NB4 (cell line): ENCODE results near the gene XXYLT1.

Experiments
- DNase-seq: peaks from one replicate; pipeline ENCODE4 v3.0.0; 2010; ENCODE audit warnings: low read depth
- H3K4me3 ChIP-seq: one replicate; pipeline ENCODE4 v1.5.1; 2011; ENCODE audit warnings: mild to moderate bottlenecking, low read depth, low read length, moderate library complexity
- MAX ChIP-seq: IDR thresholded peaks from 2 replicates; pipeline ENCODE4 v1.6.1; 2011; ENCODE audit warnings: low read depth, low read length
- MYC ChIP-seq: IDR thresholded peaks from 2 replicates; pipeline ENCODE4 v1.6.1; 2011; ENCODE audit warnings: low read depth, low read length
- POLR2A ChIP-seq: IDR thresholded peaks from 2 replicates; pipeline ENCODE4 v1.6.1; 2011; ENCODE audit warnings: mild to moderate bottlenecking; ENCODE audit not compliant: insufficient read length; ENCODE audit errors: extremely low read depth
- TF ChIP-seq, protein P1 (sequence below): IDR thresholded peaks from one replicate; pipeline ENCODE4 v1.5.1; 2012; ENCODE audit warnings: low read depth, low read length

Gene XXYLT1

GRCh38 chr3:195177422-195178123, 93.4 kb downstream of the XXYLT1 start:
- no peak for DNase-seq
- H3K4me3 ChIP-seq, result no peak overlapping the region
- no peak for TF ChIP-seq MAX
- TF ChIP-seq, protein P1, sequence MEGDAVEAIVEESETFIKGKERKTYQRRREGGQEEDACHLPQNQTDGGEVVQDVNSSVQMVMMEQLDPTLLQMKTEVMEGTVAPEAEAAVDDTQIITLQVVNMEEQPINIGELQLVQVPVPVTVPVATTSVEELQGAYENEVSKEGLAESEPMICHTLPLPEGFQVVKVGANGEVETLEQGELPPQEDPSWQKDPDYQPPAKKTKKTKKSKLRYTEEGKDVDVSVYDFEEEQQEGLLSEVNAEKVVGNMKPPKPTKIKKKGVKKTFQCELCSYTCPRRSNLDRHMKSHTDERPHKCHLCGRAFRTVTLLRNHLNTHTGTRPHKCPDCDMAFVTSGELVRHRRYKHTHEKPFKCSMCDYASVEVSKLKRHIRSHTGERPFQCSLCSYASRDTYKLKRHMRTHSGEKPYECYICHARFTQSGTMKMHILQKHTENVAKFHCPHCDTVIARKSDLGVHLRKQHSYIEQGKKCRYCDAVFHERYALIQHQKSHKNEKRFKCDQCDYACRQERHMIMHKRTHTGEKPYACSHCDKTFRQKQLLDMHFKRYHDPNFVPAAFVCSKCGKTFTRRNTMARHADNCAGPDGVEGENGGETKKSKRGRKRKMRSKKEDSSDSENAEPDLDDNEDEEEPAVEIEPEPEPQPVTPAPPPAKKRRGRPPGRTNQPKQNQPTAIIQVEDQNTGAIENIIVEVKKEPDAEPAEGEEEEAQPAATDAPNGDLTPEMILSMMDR, result no peak
- no peak for TF ChIP-seq POLR2A

GRCh38 chr3:195176776-195177175, 94.2 kb downstream of the XXYLT1 start:
- no peak overlapping the region for H3K4me3 ChIP-seq
- TF ChIP-seq MAX, result no peak
- TF ChIP-seq, protein P1, result no peak
- TF ChIP-seq MYC, result no peak
- no peak for TF ChIP-seq POLR2A
- DNase-seq, result no peak

DNA sequence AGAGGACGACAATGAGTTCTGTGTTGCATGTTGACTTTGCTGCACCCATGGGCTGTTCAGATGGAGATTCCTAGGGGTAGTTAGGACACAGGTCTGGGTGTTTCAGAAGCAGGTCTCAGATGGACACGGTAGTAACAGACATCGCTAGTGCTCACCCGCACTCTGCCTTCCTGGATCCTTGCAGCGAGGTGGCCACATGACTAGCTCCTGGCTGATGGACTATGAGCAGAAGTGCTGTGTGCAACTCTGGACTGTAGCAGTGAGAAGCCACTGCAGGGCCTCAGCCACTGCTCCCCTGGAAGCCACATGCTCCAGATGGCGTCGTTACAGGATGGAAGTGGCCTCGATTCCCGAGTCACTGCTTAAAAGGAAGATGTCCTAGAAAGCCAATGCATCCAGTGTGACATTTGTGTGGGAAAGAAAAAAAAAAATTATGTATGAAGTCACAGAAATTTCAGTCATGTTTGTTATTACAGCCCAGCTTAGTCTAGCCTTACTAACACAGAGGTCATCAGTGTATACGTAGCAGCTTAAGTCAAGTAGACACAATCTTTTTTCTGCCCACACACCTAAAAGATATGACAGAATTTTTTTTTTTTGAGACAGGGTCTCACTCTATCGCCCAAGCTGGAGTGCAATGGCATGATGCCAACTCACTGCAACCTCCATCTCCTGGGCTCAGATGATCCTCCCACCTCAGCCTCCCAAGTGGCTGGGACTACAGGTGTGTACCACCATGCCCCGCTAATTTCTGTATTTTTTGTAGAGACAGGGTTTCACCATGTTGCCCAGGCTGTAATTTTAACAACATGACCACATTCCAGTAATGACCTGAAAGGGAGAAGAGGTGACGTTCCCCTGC, 95.3 kb downstream of the XXYLT1 start:
- DNase-seq, result no peak
- TF ChIP-seq MAX (no peak), MYC (no peak), POLR2A (no peak)
- TF ChIP-seq, protein P1, result no peak
- no peak overlapping the region for H3K4me3 ChIP-seq

DNA sequence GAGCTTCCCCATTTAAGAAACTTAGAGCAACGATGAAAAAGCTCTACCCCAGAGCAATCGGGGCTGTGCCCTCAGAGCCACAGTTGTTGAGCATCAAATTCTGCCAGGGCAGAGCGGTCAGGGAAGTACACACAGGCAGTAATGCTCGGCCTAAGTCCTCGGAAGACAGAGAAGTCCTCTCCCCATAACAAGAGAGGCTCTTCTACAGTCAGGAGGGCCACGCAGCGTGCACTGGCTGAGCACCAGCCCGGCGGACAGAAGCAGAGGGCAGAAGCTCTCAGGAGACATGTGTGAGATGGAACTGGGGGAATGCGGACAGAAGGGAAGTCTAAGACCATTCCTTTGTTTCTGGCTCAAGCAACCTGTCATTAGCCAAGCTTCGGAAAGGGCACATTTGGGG, 95.9 kb downstream of the XXYLT1 start:
- TF ChIP-seq, protein P1, result no peak
- TF ChIP-seq MAX, result no peak
- TF ChIP-seq POLR2A, result no peak
- no peak for TF ChIP-seq MYC

GRCh38 chr3:195173657-195174056, 97.3 kb downstream of the XXYLT1 start:
- no peak for DNase-seq
- TF ChIP-seq, protein P1, result no peak
- TF ChIP-seq MAX (no peak), MYC (no peak), POLR2A (no peak)
- H3K4me3 ChIP-seq, result no peak overlapping the region

More for the DNA sequence above, 95.9 kb downstream of the XXYLT1 start:
- no peak for DNase-seq
- no peak overlapping the region for H3K4me3 ChIP-seq
